GM12878 (cell line): ENCODE results near the gene SEL1L3. TPM values are rescaled to one million over a fixed set of nuclear protein-coding genes. Genes with fewer than 3 reads are reported as not detected.

ENCODE experiments used
- ATAC-seq: fragments of 200-7000 bp; cut with Tn5 transposase; 3 replicates; pipeline ENCODE4 v1.9.1; 2020; ENCODE audit warnings: mild to moderate bottlenecking, moderate library complexity
- BruUV-seq: library from RNA; stranded (reverse); fragments of 400-500 nt; replicated peaks from 2 replicates; lab custom pipeline; 2021; lab: Mats Ljungman, UMichigan
- CTCF ChIA-PET: fragments of 300-600 bp; sonication (Branson Sonifier 250); formaldehyde crosslinking; extraction: SDS; loops from one replicate; lab custom pipeline; 2021; ENCODE audit warnings: inconsistent platforms; lab: Yijun Ruan, JAX
- POLR2A ChIA-PET: fragments of 350-600 bp; formaldehyde crosslinking; extraction: SDS; loops from one replicate; lab custom pipeline; 2021; ENCODE audit warnings: inconsistent platforms; lab: Charles Lee
- RAD21 ChIA-PET: fragments of 300-600 bp; sonication (Branson Sonifier 250); formaldehyde crosslinking; loops from one replicate; lab custom pipeline; 2023; ENCODE audit warnings: antibody characterized with exemption; ENCODE audit not compliant: unreplicated experiment; lab: Charles Lee
- SMC1A ChIA-PET: fragments of 300-600 bp; sonication (Branson Sonifier 250); formaldehyde crosslinking; loops from one replicate; lab custom pipeline; 2023; ENCODE audit not compliant: unreplicated experiment, uncharacterized antibody; lab: Charles Lee
- DNase-seq: peaks from one replicate; pipeline ENCODE4 v3.0.0-alpha.2; 2011; ENCODE audit warnings: low read depth, low spot score
- FAIRE-seq: peaks from 3 replicates; lab custom pipeline; 2011; peaks lifted over from hg19 to GRCh38; lab: Jason Lieb, UNC
- H2AFZ ChIP-seq: 2 replicates; pipeline ENCODE4 v1.6.0; 2011; ENCODE audit warnings: low read depth, low read length, control low read depth; ENCODE audit not compliant: control insufficient read depth
- H3K27ac ChIP-seq: 2 replicates; pipeline ENCODE4 v1.5.1; 2011; ENCODE audit warnings: control low read depth; ENCODE audit not compliant: control insufficient read depth, insufficient read depth
- H3K27me3 ChIP-seq, 2 experiments: replicated peaks in 1 of 2; 2 replicates each; pipeline versions ENCODE4 v1.6.0 to v1.6.1; 2011; ENCODE audit warnings: low read length in 1 of 2; ENCODE audit not compliant: control insufficient read depth in 2 of 2, insufficient read depth in 2 of 2
- H3K36me3 ChIP-seq, 2 experiments: 2 replicates each; pipeline ENCODE4 v1.5.1; 2011; ENCODE audit warnings: low read length in 1 of 2; ENCODE audit not compliant: control insufficient read depth in 2 of 2, insufficient read depth in 2 of 2
- H3K4me1 ChIP-seq: 2 replicates; pipeline ENCODE4 v1.6.1; 2011; ENCODE audit warnings: mild to moderate bottlenecking, low read length, moderate library complexity, mixed read lengths; ENCODE audit not compliant: control insufficient read depth, insufficient read depth
- H3K4me2 ChIP-seq: 2 replicates; pipeline ENCODE4 v1.6.0; 2011; ENCODE audit warnings: control low read depth; ENCODE audit not compliant: control insufficient read depth, insufficient read depth
- H3K4me3 ChIP-seq: fragments of 200-600 bp; sonication (generic); 2 replicates; pipeline ENCODE4 v1.5.1; 2016
- H3K79me2 ChIP-seq: 2 replicates; pipeline ENCODE4 v1.6.0; 2011; ENCODE audit warnings: low read length; ENCODE audit not compliant: control insufficient read depth, insufficient read depth
- H3K9ac ChIP-seq: 2 replicates; pipeline ENCODE4 v1.8.0; 2011; ENCODE audit warnings: low read length, control low read depth, mixed read lengths; ENCODE audit not compliant: control insufficient read depth, insufficient read depth
- H3K9me3 ChIP-seq: replicated peaks from 3 replicates; pipeline ENCODE4 v1.5.1; 2011; ENCODE audit warnings: mild to moderate bottlenecking, low read length; ENCODE audit not compliant: control insufficient read depth, insufficient read depth
- H4K20me1 ChIP-seq: 2 replicates; pipeline ENCODE4 v1.6.0; 2011; ENCODE audit not compliant: control insufficient read depth, insufficient read depth
- ASH2L ChIP-seq: fragments of 300-600, 200-600 bp; sonication (generic); IDR thresholded peaks from 2 replicates; pipeline ENCODE4 v1.6.1; 2017; ENCODE audit warnings: low read depth, mild to moderate bottlenecking, borderline replicate concordance
- FOXM1 ChIP-seq: IDR thresholded peaks from 2 replicates; pipeline ENCODE4 v1.6.1; 2012; ENCODE audit warnings: low read depth, mild to moderate bottlenecking, inconsistent platforms, low read length, moderate library complexity
- NBN ChIP-seq: fragments of 450-650 bp; IDR thresholded peaks from 2 replicates; pipeline ENCODE4 v1.6.1; 2016
- NR2C1 ChIP-seq: fragments of 450-650 bp; IDR thresholded peaks from 2 replicates; pipeline ENCODE4 v1.6.1; 2017; ENCODE audit warnings: antibody characterized with exemption, mild to moderate bottlenecking, moderate library complexity
- PML ChIP-seq: IDR thresholded peaks from 2 replicates; pipeline ENCODE4 v1.6.1; 2012; ENCODE audit warnings: low read length, inconsistent platforms
- POU2F2 ChIP-seq: IDR thresholded peaks from 3 replicates; pipeline ENCODE4 v1.6.1; 2011; ENCODE audit warnings: low read depth, mild to moderate bottlenecking, low read length, borderline replicate concordance
- RB1 ChIP-seq: fragments of 450-650 bp; formaldehyde crosslinking; IDR thresholded peaks from 2 replicates; pipeline ENCODE4 v1.6.1; 2017; ENCODE audit warnings: mild to moderate bottlenecking, borderline replicate concordance
- RCOR1 ChIP-seq: conservative IDR thresholded peaks from 2 replicates; pipeline ENCODE4 v1.6.1; 2012; ENCODE audit warnings: low read depth, low read length, improper control_type of control experiment
- STAT1 ChIP-seq: fragments of 450-650 bp; conservative IDR thresholded peaks from 2 replicates; pipeline ENCODE4 v1.6.1; 2014; ENCODE audit warnings: antibody characterized with exemption, mild to moderate bottlenecking
- TAF1 ChIP-seq: IDR thresholded peaks from 2 replicates; pipeline ENCODE4 v1.6.1; 2011; ENCODE audit warnings: mild to moderate bottlenecking, low read depth, low read length, borderline replicate concordance
- TBL1XR1 ChIP-seq: IDR thresholded peaks from 2 replicates; pipeline ENCODE4 v1.6.1; 2012; ENCODE audit warnings: low read depth, low read length, improper control_type of control experiment
- TCF12 ChIP-seq: IDR thresholded peaks from 2 replicates; pipeline ENCODE4 v1.6.1; 2011; ENCODE audit warnings: low read depth, mild to moderate bottlenecking, low read length
- TCF3 ChIP-seq: IDR thresholded peaks from 2 replicates; pipeline ENCODE4 v1.6.1; 2012; ENCODE audit warnings: low read depth, mild to moderate bottlenecking, low read length, borderline replicate concordance; ENCODE audit not compliant: insufficient read depth
- ZNF384 ChIP-seq: IDR thresholded peaks from 2 replicates; pipeline ENCODE4 v1.6.1; 2012; ENCODE audit warnings: low read depth, mild to moderate bottlenecking, low read length, improper control_type of control experiment, borderline replicate concordance
- WGBS: methylation state at CpG from one replicate; pipeline ENCODE4 v1.1.6; 2016; ENCODE audit warnings: low lambda C conversion rate; ENCODE audit not compliant: insufficient replicate concordance, insufficient coverage; ENCODE audit errors: missing lambda C conversion rate; 5-methylcytosine and 5-hydroxymethylcytosine counted together
- in situ Hi-C: fragments of 300-500 bp; cut with MboI; formaldehyde crosslinking; loops from 9 replicates; pipeline ENCODE4 v1.14.3; 2018; ENCODE audit warnings: mixed read lengths
- intact Hi-C: fragments of 100-400 bp; cut with micrococcal nuclease; formaldehyde crosslinking; loops from one replicate; pipeline ENCODE4 v1.14.2; 2022; ENCODE audit not compliant: unreplicated experiment
- polyA plus RNA-seq, 11 experiments: library from polyadenylated mRNA; depleted of rRNA in 4 of 11; unstranded in 6 of 11; stranded (reverse) in 5 of 11; fragments of >200 nt; fragmentation: Nextera tagmentation in 4 of 11; fragmentation: Illumina TruSeq in 1 of 11; extraction: Ambion mirVana in 4 of 11; extraction: Trizol in 1 of 11; gene quantifications; 1 replicate in 1 of 11; 2 replicates in 10 of 11; pipeline versions ENCODE4 v1.2.1 to v1.2.3, GENCODE V29; 2011 to 2016; ENCODE audit warnings: inconsistent platforms in 2 of 11, missing spikeins in 2 of 11, low read depth in 1 of 11
- total RNA-seq, 4 experiments: library from RNA; depleted of rRNA in 3 of 4; stranded (reverse); fragments of >200 nt in 3 of 4; fragmentation: Illumina TruSeq in 1 of 4; extraction: Trizol in 1 of 4; gene quantifications; 2 replicates each; pipeline versions ENCODE4 v1.2.1 to v1.2.3, GENCODE V29; 2013 to 2021
- TF ChIP-seq, protein P1 (sequence below): IDR thresholded peaks from 2 replicates; pipeline ENCODE4 v1.6.1; 2011; ENCODE audit warnings: borderline replicate concordance, low read depth, mild to moderate bottlenecking, moderate library complexity, low read length; ENCODE audit not compliant: insufficient read depth, poor library complexity, severe bottlenecking
- TF ChIP-seq, protein P2 (sequence below): fragments of 450-650 bp; IDR thresholded peaks from 2 replicates; pipeline ENCODE4 v1.6.1; 2014; ENCODE audit warnings: mild to moderate bottlenecking

The SEL1L3 gene
- total and polyA plus RNA-seq, 10 of the 15 experiments (the other 5 are each of a cell fraction or from before 2014, with no cell fraction given): 20.4 to 82.2 (median 47.3) TPM

DNA sequence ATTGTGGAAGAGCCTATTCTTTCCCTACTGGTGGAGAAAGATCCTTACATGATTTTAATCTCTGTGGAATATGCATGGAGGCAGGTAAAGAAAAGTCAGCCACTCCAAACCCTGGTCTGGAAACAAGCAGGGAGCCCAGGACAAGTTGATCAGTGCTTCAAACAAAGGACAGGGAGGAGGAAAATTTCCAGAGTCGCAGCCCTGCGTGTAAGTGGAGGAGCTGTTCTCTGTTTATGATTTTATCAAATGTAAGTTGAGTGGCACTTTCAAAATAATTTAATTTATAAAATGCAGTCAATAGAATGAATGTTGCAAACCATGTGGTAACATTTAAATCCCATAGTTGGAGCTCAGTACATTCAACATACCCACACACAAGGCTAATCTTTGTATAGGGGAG lies 150.2 kb downstream of the SEL1L3 start:
- no peak overlapping the region for H3K9ac ChIP-seq
- no peaks in the 10 kb centered on the region for H3K36me3 ChIP-seq
- FAIRE-seq (no peak), DNase-seq (no peak), ATAC-seq (no peak)
- POLR2A ChIA-PET: no interaction called here
- no peaks in the 10 kb centered on the region for H3K4me1 ChIP-seq
- no peaks in the 10 kb centered on the region for H4K20me1 ChIP-seq
- BruUV-seq: no TSS peak
- intact Hi-C loops (no loop called here), in situ Hi-C loops (no loop called here)
- H3K9me3 ChIP-seq: no peaks in the 10 kb centered on the region
- no peak overlapping the region for H3K4me2 ChIP-seq
- H3K27ac ChIP-seq: no peak overlapping the region
- RAD21 ChIA-PET: no interaction called here
- CTCF ChIA-PET: interaction anchor here (0.6 to 1.2 kb wide), 3 partner anchors 28 to 694 kb away, joined by 3 to 6 read pairs (median 3); no protein-coding TSS in a partner anchor
- no peaks in the 10 kb centered on the region for H3K27me3 ChIP-seq
- SMC1A ChIA-PET: no interaction called here
- no peaks in the 10 kb centered on the region for H3K79me2 ChIP-seq
- H2AFZ ChIP-seq: no peak overlapping the region
- TF ChIP-seq, protein P1, sequence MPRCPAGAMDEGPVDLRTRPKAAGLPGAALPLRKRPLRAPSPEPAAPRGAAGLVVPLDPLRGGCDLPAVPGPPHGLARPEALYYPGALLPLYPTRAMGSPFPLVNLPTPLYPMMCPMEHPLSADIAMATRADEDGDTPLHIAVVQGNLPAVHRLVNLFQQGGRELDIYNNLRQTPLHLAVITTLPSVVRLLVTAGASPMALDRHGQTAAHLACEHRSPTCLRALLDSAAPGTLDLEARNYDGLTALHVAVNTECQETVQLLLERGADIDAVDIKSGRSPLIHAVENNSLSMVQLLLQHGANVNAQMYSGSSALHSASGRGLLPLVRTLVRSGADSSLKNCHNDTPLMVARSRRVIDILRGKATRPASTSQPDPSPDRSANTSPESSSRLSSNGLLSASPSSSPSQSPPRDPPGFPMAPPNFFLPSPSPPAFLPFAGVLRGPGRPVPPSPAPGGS: no peak
- no peak for TF ChIP-seq FOXM1
- no peak for TF ChIP-seq TCF3
- TF ChIP-seq ASH2L: no peak
- no peak for TF ChIP-seq RB1
- TF ChIP-seq STAT1: no peak
- TF ChIP-seq NR2C1: no peak
- TF ChIP-seq, protein P2, sequence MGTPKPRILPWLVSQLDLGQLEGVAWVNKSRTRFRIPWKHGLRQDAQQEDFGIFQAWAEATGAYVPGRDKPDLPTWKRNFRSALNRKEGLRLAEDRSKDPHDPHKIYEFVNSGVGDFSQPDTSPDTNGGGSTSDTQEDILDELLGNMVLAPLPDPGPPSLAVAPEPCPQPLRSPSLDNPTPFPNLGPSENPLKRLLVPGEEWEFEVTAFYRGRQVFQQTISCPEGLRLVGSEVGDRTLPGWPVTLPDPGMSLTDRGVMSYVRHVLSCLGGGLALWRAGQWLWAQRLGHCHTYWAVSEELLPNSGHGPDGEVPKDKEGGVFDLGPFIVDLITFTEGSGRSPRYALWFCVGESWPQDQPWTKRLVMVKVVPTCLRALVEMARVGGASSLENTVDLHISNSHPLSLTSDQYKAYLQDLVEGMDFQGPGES: no peak
- TF ChIP-seq PML: no peak
- no peak for TF ChIP-seq TAF1
- no peak for TF ChIP-seq ZNF384
- TF ChIP-seq NBN: no peak
- TF ChIP-seq RCOR1: no peak
- no peak for TF ChIP-seq TBL1XR1
- TF ChIP-seq POU2F2: no peak
- TF ChIP-seq TCF12: no peak
- no peak overlapping the region for H3K4me3 ChIP-seq
- WGBS: 87% methylated on average over 2 of the region's 2 CpGs
